Activated CD8-positive, alpha-beta memory T cell treated with anti-CD3 and anti-CD28 coated beads, Interleukin-2, amount 50 U/mL, for 48 hours (primary cell): ENCODE data around the gene INPP5B.
"Not testable (repeated sequence)": the region's sequence is repeated elsewhere in the genome, so short reads cannot be mapped to it uniquely, and the experiment has no call there.

Experiments used
- DNase-seq: peaks from one replicate; pipeline ENCODE4 v3.0.0-alpha.2; 2020

INPP5B gene

GRCh38 chr1:37910886-37911285 lies 36.0 kb downstream of the INPP5B start:
- not testable (repeated sequence) for DNase-seq

GRCh38 chr1:37908531-37908930 lies 38.3 kb downstream of the INPP5B start:
- not testable (repeated sequence) for DNase-seq

GRCh38 chr1:37907416-37908125 lies 39.3 kb downstream of the INPP5B start:
- DNase-seq, result not testable (repeated sequence)

- not testable (repeated sequence) for DNase-seq
Measured at GRCh38 chr1:37906591-37906990, 40.3 kb downstream of the INPP5B start.

- no peak for DNase-seq
Measured at GRCh38 chr1:37905727-37906126, 41.1 kb downstream of the INPP5B start.

GRCh38 chr1:37903921-37904320 lies 42.9 kb downstream of the INPP5B start:
- DNase-seq, result not testable (repeated sequence)

- no peak for DNase-seq
Measured at GRCh38 chr1:37902983-37903382, 43.9 kb downstream of the INPP5B start.

GRCh38 chr1:37901893-37902225 lies 45.0 kb downstream of the INPP5B start:
- no peak for DNase-seq

- DNase-seq, result no peak
Measured at GRCh38 chr1:37901191-37901892, 45.5 kb downstream of the INPP5B start.

- DNase-seq, result not testable (repeated sequence)
Measured at GRCh38 chr1:37897563-37897962, 49.3 kb downstream of the INPP5B start.

GRCh38 chr1:37893673-37894072 lies 53.2 kb downstream of the INPP5B start:
- no peak for DNase-seq

GRCh38 chr1:37892151-37893047 lies 54.5 kb downstream of the INPP5B start:
- DNase-seq, result no peak

- no peak for DNase-seq
Measured at GRCh38 chr1:37890378-37891014, 56.4 kb downstream of the INPP5B start.

- no peak for DNase-seq
Measured at GRCh38 chr1:37888022-37888700, 58.7 kb downstream of the INPP5B start.

- DNase-seq, result no peak
Measured at GRCh38 chr1:37884145-37884544, 62.7 kb downstream of the INPP5B start.

- no peak for DNase-seq
Measured at GRCh38 chr1:37883671-37884070, 63.2 kb downstream of the INPP5B start.

- DNase-seq, result no peak
Measured at GRCh38 chr1:37879865-37880264, 67.0 kb downstream of the INPP5B start.

- no peak for DNase-seq
Measured at GRCh38 chr1:37878071-37878470, 68.8 kb downstream of the INPP5B start.

- no peak for DNase-seq
Measured at GRCh38 chr1:37875833-37876232, 71.0 kb downstream of the INPP5B start.

GRCh38 chr1:37872692-37873091 lies 74.2 kb downstream of the INPP5B start:
- no peak for DNase-seq

- DNase-seq, result no peak
Measured at GRCh38 chr1:37868466-37868865, 78.4 kb downstream of the INPP5B start.

GRCh38 chr1:37867784-37868183 lies 79.1 kb downstream of the INPP5B start:
- no peak for DNase-seq
